Measurements from ENCODE around the gene CLTB.

Gene CLTB

GRCh38 chr5:176381423-176381822, 34.9 kb downstream of the CLTB start:
- TF ChIP-seq NFIC (IDR thresholded peaks at IDR 0.05) (no peak), TCF12 (IDR thresholded peaks at IDR 0.05; ENCODE audit: low read depth) (no peak), EP300 (IDR thresholded peaks at IDR 0.05; ENCODE audit: borderline replicate concordance) (no peak), USF1 (IDR thresholded peaks at IDR 0.05) (no peak), MAX (IDR thresholded peaks at IDR 0.05) (no peak), CREB1 (IDR thresholded peaks at IDR 0.05; ENCODE audit: low read depth) (no peak), FOXM1 (IDR thresholded peaks at IDR 0.05; ENCODE audit: borderline replicate concordance, low read depth) (no peak), RAD21 (IDR thresholded peaks at IDR 0.05; ENCODE audit: low read depth) (no peak), ZBTB7A (IDR thresholded peaks at IDR 0.05; ENCODE audit: low read depth) (no peak), YY1 (IDR thresholded peaks at IDR 0.05; ENCODE audit: low read depth) (no peak), CEBPB (IDR thresholded peaks at IDR 0.05) (no peak), TEAD4 (IDR thresholded peaks at IDR 0.05) (no peak), EGR1 (IDR thresholded peaks at IDR 0.05) (no peak), TAF1 (IDR thresholded peaks at IDR 0.05; ENCODE audit: low read depth) (no peak)
- TF ChIP-seq, protein P1, sequence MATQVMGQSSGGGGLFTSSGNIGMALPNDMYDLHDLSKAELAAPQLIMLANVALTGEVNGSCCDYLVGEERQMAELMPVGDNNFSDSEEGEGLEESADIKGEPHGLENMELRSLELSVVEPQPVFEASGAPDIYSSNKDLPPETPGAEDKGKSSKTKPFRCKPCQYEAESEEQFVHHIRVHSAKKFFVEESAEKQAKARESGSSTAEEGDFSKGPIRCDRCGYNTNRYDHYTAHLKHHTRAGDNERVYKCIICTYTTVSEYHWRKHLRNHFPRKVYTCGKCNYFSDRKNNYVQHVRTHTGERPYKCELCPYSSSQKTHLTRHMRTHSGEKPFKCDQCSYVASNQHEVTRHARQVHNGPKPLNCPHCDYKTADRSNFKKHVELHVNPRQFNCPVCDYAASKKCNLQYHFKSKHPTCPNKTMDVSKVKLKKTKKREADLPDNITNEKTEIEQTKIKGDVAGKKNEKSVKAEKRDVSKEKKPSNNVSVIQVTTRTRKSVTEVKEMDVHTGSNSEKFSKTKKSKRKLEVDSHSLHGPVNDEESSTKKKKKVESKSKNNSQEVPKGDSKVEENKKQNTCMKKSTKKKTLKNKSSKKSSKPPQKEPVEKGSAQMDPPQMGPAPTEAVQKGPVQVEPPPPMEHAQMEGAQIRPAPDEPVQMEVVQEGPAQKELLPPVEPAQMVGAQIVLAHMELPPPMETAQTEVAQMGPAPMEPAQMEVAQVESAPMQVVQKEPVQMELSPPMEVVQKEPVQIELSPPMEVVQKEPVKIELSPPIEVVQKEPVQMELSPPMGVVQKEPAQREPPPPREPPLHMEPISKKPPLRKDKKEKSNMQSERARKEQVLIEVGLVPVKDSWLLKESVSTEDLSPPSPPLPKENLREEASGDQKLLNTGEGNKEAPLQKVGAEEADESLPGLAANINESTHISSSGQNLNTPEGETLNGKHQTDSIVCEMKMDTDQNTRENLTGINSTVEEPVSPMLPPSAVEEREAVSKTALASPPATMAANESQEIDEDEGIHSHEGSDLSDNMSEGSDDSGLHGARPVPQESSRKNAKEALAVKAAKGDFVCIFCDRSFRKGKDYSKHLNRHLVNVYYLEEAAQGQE (IDR thresholded peaks at IDR 0.05; ENCODE audit: low read depth), result no peak

- TF ChIP-seq MAX (IDR thresholded peaks at IDR 0.05), result no peak
- no peak for TF ChIP-seq ZBTB7A (IDR thresholded peaks at IDR 0.05; ENCODE audit: low read depth)
- no peak for TF ChIP-seq YY1 (IDR thresholded peaks at IDR 0.05; ENCODE audit: low read depth)
- TF ChIP-seq, protein P1 (IDR thresholded peaks at IDR 0.05; ENCODE audit: low read depth), result no peak
- no peak for TF ChIP-seq TEAD4 (IDR thresholded peaks at IDR 0.05)
- no peak for TF ChIP-seq RAD21 (IDR thresholded peaks at IDR 0.05; ENCODE audit: low read depth)
- no peak for TF ChIP-seq CREB1 (IDR thresholded peaks at IDR 0.05; ENCODE audit: low read depth)
- no peak for TF ChIP-seq CEBPB (IDR thresholded peaks at IDR 0.05)
- no peak for TF ChIP-seq TCF12 (IDR thresholded peaks at IDR 0.05; ENCODE audit: low read depth)
- no peak for TF ChIP-seq TAF1 (IDR thresholded peaks at IDR 0.05; ENCODE audit: low read depth)
- TF ChIP-seq USF1 (IDR thresholded peaks at IDR 0.05), result no peak
- no peak for TF ChIP-seq FOXM1 (IDR thresholded peaks at IDR 0.05; ENCODE audit: borderline replicate concordance, low read depth)
- TF ChIP-seq EP300 (IDR thresholded peaks at IDR 0.05; ENCODE audit: borderline replicate concordance), result no peak
- TF ChIP-seq NFIC (IDR thresholded peaks at IDR 0.05), result no peak
- no peak for TF ChIP-seq EGR1 (IDR thresholded peaks at IDR 0.05)
Measured at GRCh38 chr5:176379881-176380280, 36.5 kb downstream of the CLTB start.

DNA sequence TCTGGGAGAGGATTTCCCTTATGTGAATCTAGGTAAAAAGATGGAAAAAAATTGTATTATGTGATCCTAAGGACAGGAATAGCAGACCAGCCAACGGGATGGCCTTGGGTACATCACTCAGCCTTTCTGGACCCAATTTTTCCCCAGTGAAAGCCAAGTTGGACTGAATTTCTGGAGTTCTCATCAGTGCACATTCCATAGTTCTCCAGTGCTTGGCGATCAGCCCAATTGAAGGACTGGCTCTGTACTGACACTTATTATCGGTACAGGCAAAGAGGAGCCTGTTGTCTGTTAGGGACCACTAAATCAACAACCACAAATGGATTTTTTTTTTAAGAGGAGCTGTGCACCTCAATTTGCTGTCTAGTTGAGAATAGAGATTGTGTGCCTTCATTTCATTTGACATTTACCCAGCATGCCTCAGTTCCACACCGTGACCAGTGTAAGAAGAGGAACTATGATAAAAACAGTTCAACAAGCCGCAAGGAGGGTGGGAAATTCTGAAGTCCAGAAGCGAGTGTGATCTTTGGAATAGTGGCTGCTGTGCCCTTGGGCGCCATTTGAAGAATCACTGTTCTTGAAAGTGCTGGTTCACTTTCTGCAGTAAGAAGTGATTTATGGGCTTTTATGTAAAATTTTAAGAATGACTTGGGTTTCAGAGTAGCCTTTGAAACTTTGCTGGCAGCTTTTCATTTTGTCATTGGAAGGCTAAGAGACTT, 43.1 kb downstream of the CLTB start:
- TF ChIP-seq CREB1 (IDR thresholded peaks at IDR 0.05; ENCODE audit: low read depth) (no peak), CEBPB (IDR thresholded peaks at IDR 0.05) (no peak), MAX (IDR thresholded peaks at IDR 0.05) (no peak), EGR1 (IDR thresholded peaks at IDR 0.05) (no peak), TEAD4 (IDR thresholded peaks at IDR 0.05) (no peak), USF1 (IDR thresholded peaks at IDR 0.05) (no peak)

GRCh38 chr5:176371621-176372539, 44.5 kb downstream of the CLTB start:
- TF ChIP-seq, protein P1 (IDR thresholded peaks at IDR 0.05; ENCODE audit: low read depth), result no peak
- TF ChIP-seq EGR1 (IDR thresholded peaks at IDR 0.05) (no peak), TEAD4 (IDR thresholded peaks at IDR 0.05) (no peak), CREB1 (IDR thresholded peaks at IDR 0.05; ENCODE audit: low read depth) (no peak)
